ENCODE results near the gene SLC49A3. TPM values are rescaled to one million over a fixed set of nuclear protein-coding genes. Genes with fewer than 3 reads are reported as not detected.

Gene SLC49A3
- total and polyA plus RNA-seq, 2 of the 8 experiments (the other 6 are each of a cell fraction or from before 2014, with no cell fraction given): 5.0 to 8.8 TPM

DNA sequence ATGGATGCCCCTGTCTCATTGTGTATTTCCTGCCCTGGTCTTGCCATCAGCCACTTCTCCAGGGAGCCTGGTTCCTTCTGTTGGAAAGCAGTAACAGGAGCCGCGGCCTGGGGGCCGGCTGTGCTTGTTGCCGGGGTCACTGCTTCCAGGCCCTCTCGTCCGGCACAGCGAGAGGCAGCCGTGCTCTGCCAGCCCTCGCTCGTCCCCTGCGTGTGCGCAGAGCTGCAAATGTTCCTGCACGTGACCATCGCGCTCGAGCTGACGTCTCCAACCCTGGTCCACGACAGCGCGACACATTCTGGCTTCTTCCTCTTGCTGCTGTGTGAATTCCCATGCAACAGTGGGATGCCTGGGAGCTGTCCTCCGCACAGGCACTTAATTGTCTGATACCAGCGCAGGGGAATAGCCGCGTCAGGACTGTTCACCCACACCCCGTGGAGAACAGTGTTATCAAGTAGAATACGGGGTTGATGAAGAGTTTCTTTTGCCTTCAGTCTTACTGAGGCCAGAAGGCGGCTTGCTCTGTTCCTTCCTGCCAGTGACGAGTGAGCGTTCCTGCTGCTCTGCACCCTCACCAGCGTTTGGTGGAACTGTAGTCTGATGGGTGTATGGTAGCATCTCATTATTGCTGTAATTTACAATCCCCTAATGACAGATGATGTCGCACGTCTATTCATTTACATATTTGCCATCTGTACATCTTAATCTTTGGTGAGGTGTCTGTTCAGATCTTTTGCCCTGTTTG lies 51.2 kb downstream of the SLC49A3 start:
- Histone ChIP-seq H3K4ac (replicated peaks; ENCODE audit: insufficient read length, low read depth, low read length) (no peak overlapping the region), H3K18ac (ENCODE audit: extremely low read depth, low read length) (no peak overlapping the region), H2BK12ac (ENCODE audit: low read depth, low read length) (no peak overlapping the region), H2AK5ac (ENCODE audit: low read depth, low read length) (no peak overlapping the region), H2BK120ac (replicated peaks; ENCODE audit: low read depth, low read length) (no peak overlapping the region), H2BK5ac (ENCODE audit: low read depth, low read length) (no peak overlapping the region), H3K27me3 (replicated peaks in 1 of 4; ENCODE audit: control insufficient read depth in 3 of 4, extremely low read depth in 1 of 4, insufficient read depth in 3 of 4, low read length in 3 of 4) (no peaks in the 10 kb centered on the region; a peak in 1 of 7 replicates), H4K5ac (ENCODE audit: insufficient read length, low read depth, low read length) (no peak overlapping the region), H3K14ac (ENCODE audit: insufficient read length) (no peak overlapping the region), H2AFZ (ENCODE audit: low read length) (no peak overlapping the region), H4K8ac (ENCODE audit: extremely low read depth, insufficient read depth, low read length) (peak overlapping the region; percentile 57), H3K9me3 (ENCODE audit: insufficient read depth in 2 of 2, low read depth in 1 of 2, low read length in 1 of 2) (peaks cover 0 to 7% of the 10 kb centered on the region in 2 experiments; a peak in 2 of 4 replicates), H3K9ac (replicated peaks in 1 of 4; ENCODE audit: extremely low read depth in 1 of 4, low read depth in 3 of 4, low read length in 3 of 4) (no peak overlapping the region), H3K79me2 (ENCODE audit: control insufficient read depth in 1 of 2, insufficient read depth in 2 of 2, low read length in 2 of 2) (no peaks in the 10 kb centered on the region), H2BK20ac (ENCODE audit: low read length) (no peak overlapping the region), H4K20me1 (replicated peaks in 1 of 2; ENCODE audit: control insufficient read depth in 1 of 2, insufficient read depth in 2 of 2, low read length in 2 of 2) (peaks cover 0 to 2% of the 10 kb centered on the region in 2 experiments), H2BK15ac (ENCODE audit: low read length) (no peak overlapping the region), H4K91ac (replicated peaks; ENCODE audit: insufficient read length, low read length) (no peak overlapping the region), H3K4me3 (ENCODE audit: extremely low read depth in 1 of 4, insufficient read depth in 2 of 4, low read depth in 3 of 4, low read length in 4 of 4) (no peak overlapping the region), H3K79me1 (ENCODE audit: low read depth, low read length) (no peaks in the 10 kb centered on the region), H3K23ac (ENCODE audit: insufficient read length) (no peak overlapping the region), H3K36me3 (ENCODE audit: control insufficient read depth in 2 of 4, insufficient read depth in 4 of 4, low read length in 3 of 4) (no peaks in the 10 kb centered on the region), H3K4me2 (ENCODE audit: insufficient read depth in 1 of 2, low read depth in 2 of 2, low read length in 2 of 2) (no peak overlapping the region), H3K4me1 (replicated peaks in 1 of 4; ENCODE audit: control insufficient read depth in 3 of 4, insufficient read depth in 4 of 4, low read length in 3 of 4) (no peaks in the 10 kb centered on the region), H3K27ac (ENCODE audit: low read depth, low read length) (no peak overlapping the region), H3K23me2 (ENCODE audit: low read depth, low read length) (no peaks in the 10 kb centered on the region), H3K56ac (replicated peaks; ENCODE audit: insufficient read length, low read depth, low read length) (no peak overlapping the region)
- CTCF ChIA-PET (ENCODE audit: partially characterized antibody): interaction anchor here (1.8 kb wide), 1 partner anchor 35 kb away, joined by 6 read pairs; no protein-coding TSS in a partner anchor
- POLR2A ChIA-PET (ENCODE audit: partially characterized antibody): no interaction called here
- DNase-seq (ENCODE audit: low read depth in 1 of 2, low spot score in 2 of 2): no peak
- FAIRE-seq: no peak
- 90% methylated on average over 32 of the region's 32 CpGs; no CpG with 5 or more reads in 1 of the 2 experiments for WGBS, 2 experiments (ENCODE audit: extremely low coverage in 1 of 2, insufficient coverage in 1 of 2, insufficient read length in 1 of 2, insufficient replicate concordance in 2 of 2, low coverage in 1 of 2, low lambda C conversion rate in 2 of 2, missing lambda C conversion rate in 1 of 2)
- no peak for TF ChIP-seq POLR2AphosphoS5 (IDR thresholded peaks at IDR 0.05; ENCODE audit: low read depth, low read length)
- no peak for TF ChIP-seq SUZ12 (IDR thresholded peaks at IDR 0.05; ENCODE audit: low read length)
- TF ChIP-seq CEBPB (IDR thresholded peaks at IDR 0.05; ENCODE audit: low read depth, low read length): no peak
- no peak for TF ChIP-seq SRF (IDR thresholded peaks at IDR 0.05; ENCODE audit: low read depth, low read length)
- TF ChIP-seq NANOG (IDR thresholded peaks at IDR 0.05; ENCODE audit: insufficient read depth, low read depth, low read length, poor library complexity, severe bottlenecking): no peak
- TF ChIP-seq GABPA (IDR thresholded peaks at IDR 0.05; ENCODE audit: borderline replicate concordance, insufficient read depth, low read length): no peak

Measured in H1 (cell line).